CD14-positive monocyte (primary cell): Measurements from ENCODE around the gene OSBPL2. TPM values are rescaled to one million over a fixed set of nuclear protein-coding genes. Genes with fewer than 3 reads are reported as not detected.

Experiments
- DNase-seq, 3 donors: peaks; one replicate each; pipeline ENCODE4 v3.0.0-alpha.2; 2011 to 2022
- H2AFZ ChIP-seq: 2 replicates; pipeline ENCODE4 v1.6.0; 2012; ENCODE audit warnings: mild to moderate bottlenecking, low read depth, low read length, inconsistent platforms; ENCODE audit not compliant: insufficient read depth, poor library complexity, severe bottlenecking
- H3K27ac ChIP-seq, 2 donors: 1 replicate in 1 of 2; 2 replicates in 1 of 2; pipeline ENCODE4 v1.5.1; 2012 to 2013; ENCODE audit warnings: low read length in 2 of 2, control low read depth in 1 of 2, inconsistent platforms in 1 of 2, low read depth in 1 of 2, mild to moderate bottlenecking in 1 of 2
- H3K27me3 ChIP-seq, 2 donors: one replicate each; pipeline versions ENCODE4 v1.6.0 to v1.6.1; 2011 to 2013; ENCODE audit warnings: low read length in 2 of 2; ENCODE audit not compliant: control insufficient read depth in 2 of 2, insufficient read depth in 2 of 2
- H3K36me3 ChIP-seq, 2 donors: replicated peaks in 1 of 2; 1 replicate in 1 of 2; 2 replicates in 1 of 2; pipeline versions ENCODE4 v1.5.1 to v1.6.1; 2012 to 2013; ENCODE audit warnings: low read length in 2 of 2, control low read depth in 1 of 2, inconsistent platforms in 1 of 2, mild to moderate bottlenecking in 1 of 2; ENCODE audit not compliant: insufficient read depth in 2 of 2, control insufficient read depth in 1 of 2
- H3K4me1 ChIP-seq, 2 donors: 1 replicate in 1 of 2; 2 replicates in 1 of 2; pipeline versions ENCODE4 v1.5.1 to v1.6.1; 2012 to 2013; ENCODE audit warnings: low read length in 2 of 2, control low read depth in 1 of 2, inconsistent platforms in 1 of 2, mild to moderate bottlenecking in 1 of 2, moderate library complexity in 1 of 2; ENCODE audit not compliant: insufficient read depth in 2 of 2, control insufficient read depth in 1 of 2
- H3K4me2 ChIP-seq: replicated peaks from 2 replicates; pipeline ENCODE3; 2012; ENCODE audit warnings: low read length, moderate library complexity, mild to moderate bottlenecking; ENCODE audit not compliant: poor library complexity, severe bottlenecking; ENCODE audit errors: extremely low read depth
- H3K4me3 ChIP-seq, 3 experiments: fragments of 200-600 bp in 1 of 3; sonication (generic) in 1 of 3; replicated peaks in 1 of 3; 1 replicate in 2 of 3; 2 replicates in 1 of 3; pipeline ENCODE4 v1.5.1; 2011 to 2013; ENCODE audit warnings: low read length in 3 of 3, mild to moderate bottlenecking in 3 of 3, control low read depth in 2 of 3, low read depth in 2 of 3, inconsistent platforms in 1 of 3, moderate library complexity in 1 of 3
- H3K79me2 ChIP-seq: 2 replicates; pipeline ENCODE4 v1.6.0; 2012; ENCODE audit warnings: mild to moderate bottlenecking, control low read depth, inconsistent platforms, low read length, moderate library complexity; ENCODE audit not compliant: insufficient read depth
- H3K9ac ChIP-seq: 2 replicates; pipeline ENCODE4 v1.6.0; 2017; ENCODE audit warnings: low read length, mild to moderate bottlenecking; ENCODE audit not compliant: insufficient read depth, poor library complexity, severe bottlenecking
- H3K9me3 ChIP-seq, 2 donors: replicated peaks in 1 of 2; 1 replicate in 1 of 2; 2 replicates in 1 of 2; pipeline versions ENCODE4 v1.5.1 to v1.6.1; 2012 to 2013; ENCODE audit warnings: low read length in 2 of 2, control low read depth in 1 of 2; ENCODE audit not compliant: control insufficient read depth in 1 of 2, insufficient read depth in 1 of 2
- H4K20me1 ChIP-seq: 2 replicates; pipeline ENCODE4 v1.6.0; 2012; ENCODE audit warnings: mild to moderate bottlenecking, low read length, control low read depth, moderate library complexity; ENCODE audit not compliant: insufficient read depth
- H3K27ac Mint-ChIP-seq, 7 donors: one replicate each; pipeline ENCODE4 v1.8.0; 2020; ENCODE audit warnings: mild to moderate bottlenecking in 7 of 7, mixed read lengths in 7 of 7, moderate library complexity in 6 of 7, inconsistent platforms in 2 of 7
- H3K27me3 Mint-ChIP-seq, 3 donors: one replicate each; pipeline ENCODE4 v1.8.0; 2021 to 2022; ENCODE audit warnings: low read depth in 3 of 3, mild to moderate bottlenecking in 3 of 3, mixed read lengths in 3 of 3, moderate library complexity in 3 of 3, inconsistent platforms in 1 of 3
- H3K36me3 Mint-ChIP-seq, 2 donors: one replicate each; pipeline ENCODE4 v1.8.0; 2020; ENCODE audit warnings: mixed read lengths in 2 of 2, inconsistent platforms in 1 of 2, mild to moderate bottlenecking in 1 of 2
- H3K4me1 Mint-ChIP-seq: one replicate; pipeline ENCODE4 v1.8.0; 2020; ENCODE audit warnings: mild to moderate bottlenecking, mixed read lengths
- H3K4me3 Mint-ChIP-seq, 2 donors: one replicate each; pipeline ENCODE4 v1.8.0; 2020; ENCODE audit warnings: mild to moderate bottlenecking in 2 of 2, mixed read lengths in 2 of 2, moderate library complexity in 1 of 2
- H3K9me3 Mint-ChIP-seq, 7 donors: one replicate each; pipeline ENCODE4 v1.8.0; 2020 to 2022; ENCODE audit warnings: mixed read lengths in 7 of 7, mild to moderate bottlenecking in 6 of 7, moderate library complexity in 6 of 7, inconsistent platforms in 2 of 7
- WGBS: methylation state at CpG from one replicate; pipeline ENCODE4 v1.1.5; 2013; ENCODE audit warnings: missing lambda C conversion rate; ENCODE audit not compliant: insufficient coverage; 5-methylcytosine and 5-hydroxymethylcytosine counted together
- intact Hi-C, 2 donors: fragments of 100-400 bp; cut with micrococcal nuclease; formaldehyde crosslinking; loops; one replicate each; pipeline versions ENCODE4 v1.15.0 to v1.15.1; 2023
- polyA plus RNA-seq, 3 donors: library from polyadenylated mRNA; depleted of rRNA in 1 of 3; unstranded in 2 of 3; stranded (reverse) in 1 of 3; fragments of 300-500 nt in 2 of 3; fragments of >200 nt in 1 of 3; fragmentation: Illumina TruSeq in 2 of 3; gene quantifications; 1 replicate in 2 of 3; 2 replicates in 1 of 3; pipeline ENCODE4 v1.2.3, GENCODE V29; 2012 to 2021
- TF ChIP-seq, protein P1 (sequence below): fragments of 200-600 bp; IDR thresholded peaks from one replicate; pipeline ENCODE4 v1.8.0; 2022; ENCODE audit warnings: antibody characterized with exemption, mild to moderate bottlenecking

The OSBPL2 gene
- polyA plus RNA-seq, 3 donors = 12.9 to 29.1 (median 17.9) TPM

DNA sequence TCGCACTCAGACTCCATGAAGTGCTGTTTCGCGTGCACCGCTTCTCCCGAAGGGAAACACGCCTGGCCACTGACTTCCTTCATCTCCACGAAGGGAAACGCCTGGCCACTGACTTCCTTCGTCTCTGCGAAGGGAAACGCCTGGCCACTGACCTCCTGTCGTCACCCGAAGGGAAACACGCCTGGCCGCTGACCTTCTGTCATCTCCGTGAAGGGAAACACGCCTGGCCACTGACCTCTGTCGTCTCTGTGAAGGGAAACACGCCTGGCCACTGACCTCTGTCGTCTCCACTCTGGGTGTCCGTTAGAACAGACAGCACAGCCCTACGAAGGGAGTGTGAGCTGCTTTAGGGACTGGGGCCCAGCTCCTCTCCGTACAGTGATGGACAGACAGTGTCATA, 47.4 kb downstream of the OSBPL2 start:
- Mint-ChIP-seq H3K9me3 (peaks cover 0 to 3% (median 0%) of the 10 kb centered on the region in 7 donors), H3K4me3 (no peak overlapping the region), H3K36me3 (peaks cover 71 to 87% of the 10 kb centered on the region in 2 donors), H3K27ac (peak overlapping the region in 2 of 7 donors; percentile 50 to 66), H3K4me1 (no peaks in the 10 kb centered on the region), H3K27me3 (no peaks in the 10 kb centered on the region)
- H3K4me1 ChIP-seq = no peaks in the 10 kb centered on the region
- 74% methylated on average over 22 of the region's 23 CpGs for WGBS
- intact Hi-C loops = no loop called here
- TF ChIP-seq, protein P1, sequence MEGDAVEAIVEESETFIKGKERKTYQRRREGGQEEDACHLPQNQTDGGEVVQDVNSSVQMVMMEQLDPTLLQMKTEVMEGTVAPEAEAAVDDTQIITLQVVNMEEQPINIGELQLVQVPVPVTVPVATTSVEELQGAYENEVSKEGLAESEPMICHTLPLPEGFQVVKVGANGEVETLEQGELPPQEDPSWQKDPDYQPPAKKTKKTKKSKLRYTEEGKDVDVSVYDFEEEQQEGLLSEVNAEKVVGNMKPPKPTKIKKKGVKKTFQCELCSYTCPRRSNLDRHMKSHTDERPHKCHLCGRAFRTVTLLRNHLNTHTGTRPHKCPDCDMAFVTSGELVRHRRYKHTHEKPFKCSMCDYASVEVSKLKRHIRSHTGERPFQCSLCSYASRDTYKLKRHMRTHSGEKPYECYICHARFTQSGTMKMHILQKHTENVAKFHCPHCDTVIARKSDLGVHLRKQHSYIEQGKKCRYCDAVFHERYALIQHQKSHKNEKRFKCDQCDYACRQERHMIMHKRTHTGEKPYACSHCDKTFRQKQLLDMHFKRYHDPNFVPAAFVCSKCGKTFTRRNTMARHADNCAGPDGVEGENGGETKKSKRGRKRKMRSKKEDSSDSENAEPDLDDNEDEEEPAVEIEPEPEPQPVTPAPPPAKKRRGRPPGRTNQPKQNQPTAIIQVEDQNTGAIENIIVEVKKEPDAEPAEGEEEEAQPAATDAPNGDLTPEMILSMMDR = no peak
- H3K36me3 ChIP-seq = peaks cover 74 to 94% of the 10 kb centered on the region in 2 donors
- no peaks in the 10 kb centered on the region for H3K79me2 ChIP-seq
- no peaks in the 10 kb centered on the region for H3K9me3 ChIP-seq
- H2AFZ ChIP-seq = no peak overlapping the region
- H4K20me1 ChIP-seq = no peaks in the 10 kb centered on the region
- no peaks in the 10 kb centered on the region for H3K27me3 ChIP-seq
- no peak overlapping the region for H3K4me3 ChIP-seq
- H3K27ac ChIP-seq = no peak overlapping the region
- no peak overlapping the region for H3K4me2 ChIP-seq
- DNase-seq = no peak
- no peak overlapping the region for H3K9ac ChIP-seq

DNA sequence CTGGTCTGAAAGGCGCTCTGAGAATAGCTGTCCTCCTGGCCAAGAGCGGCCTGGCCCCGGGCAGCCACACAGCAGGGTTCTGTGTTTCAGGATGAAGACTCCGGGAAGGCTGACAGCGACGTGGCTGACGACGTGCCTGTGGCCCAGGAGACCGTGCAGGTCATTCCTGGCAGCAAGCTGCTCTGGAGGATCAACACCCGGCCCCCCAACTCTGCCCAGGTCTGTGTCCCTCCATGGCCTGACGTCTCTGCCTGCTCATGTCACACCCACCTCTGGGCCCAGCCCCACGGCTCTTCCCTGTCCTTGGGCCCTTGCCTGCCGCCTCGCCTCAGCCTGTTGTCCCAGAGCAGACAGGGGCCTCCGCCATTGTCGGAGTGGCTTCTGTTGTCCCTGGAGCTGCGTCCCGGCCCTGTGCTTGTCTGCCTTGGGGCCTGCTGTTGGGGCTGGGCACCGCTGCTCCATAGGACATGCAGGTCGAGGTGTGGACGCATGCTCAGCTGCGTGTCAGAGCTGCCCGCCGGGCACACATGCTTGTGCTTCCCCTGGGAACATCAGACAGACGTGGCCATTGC, 48.3 kb downstream of the OSBPL2 start:
- DNase-seq = no peak
- peak overlapping the region in 1 of 7 donors; percentile 7 for H3K27ac Mint-ChIP-seq
- intact Hi-C loops = no loop called here
- H3K4me1 ChIP-seq = no peaks in the 10 kb centered on the region
- no peak overlapping the region for H3K4me3 ChIP-seq
- H4K20me1 ChIP-seq = no peaks in the 10 kb centered on the region
- H3K9me3 ChIP-seq = no peaks in the 10 kb centered on the region
- over 99% methylated on average over 23 of the region's 25 CpGs for WGBS
- no peak overlapping the region for H2AFZ ChIP-seq
- H3K4me1 Mint-ChIP-seq = no peaks in the 10 kb centered on the region
- TF ChIP-seq, protein P1 = no peak
- no peak overlapping the region for H3K4me3 Mint-ChIP-seq
- H3K4me2 ChIP-seq = no peak overlapping the region
- H3K27me3 Mint-ChIP-seq = no peaks in the 10 kb centered on the region
- peaks cover 73 to 94% of the 10 kb centered on the region in 2 donors for H3K36me3 ChIP-seq
- H3K27me3 ChIP-seq = no peaks in the 10 kb centered on the region
- no peak overlapping the region for H3K9ac ChIP-seq
- no peak overlapping the region for H3K27ac ChIP-seq
- peaks cover 70 to 87% of the 10 kb centered on the region in 2 donors for H3K36me3 Mint-ChIP-seq
- peaks cover 0 to 3% (median 0%) of the 10 kb centered on the region in 7 donors for H3K9me3 Mint-ChIP-seq
- no peaks in the 10 kb centered on the region for H3K79me2 ChIP-seq
